ENCODE results near the gene BLVRB. TPM values are rescaled to one million over a fixed set of nuclear protein-coding genes. Genes with fewer than 3 reads are reported as not detected.
A peak's percentile ranks its signal among the peaks of the same experiment; 100 is the strongest.
"Not testable (repeated sequence)": the region's sequence is repeated elsewhere in the genome, so short reads cannot be mapped to it uniquely, and the experiment has no call there.

Gene BLVRB
- total RNA-seq, 3 donors from 2014 or later = 70.9 to 87.6 (median 76.8) TPM

- Histone ChIP-seq H3K9me3 (no peaks in the 10 kb centered on the region), H3K4me1 (ENCODE audit: low read depth) (peaks cover 24% of the 10 kb centered on the region), H3K36me3 (ENCODE audit: low read depth) (peaks cover 4% of the 10 kb centered on the region), H3K4me3 (peak overlapping the region; percentile 64)
- ATAC-seq (peak; percentile 50), DNase-seq (peak in 2 of 3 donors; percentile 63 to 77)
- intact Hi-C loops (cut with DNase I, micrococcal nuclease) = no loop called here
- no peak for TF ChIP-seq CTCF (IDR thresholded peaks at IDR 0.05)
Measured at GRCh38 chr19:40466219-40466984, 857 bp upstream of the BLVRB start.

- DNase-seq (no peak), ATAC-seq (peak; percentile 30)
- peak overlapping the region; percentile 64 for H3K4me3 ChIP-seq
- no peaks in the 10 kb centered on the region for H3K9me3 ChIP-seq
- H3K4me1 ChIP-seq (ENCODE audit: low read depth) = peaks cover 27% of the 10 kb centered on the region
- no peak for TF ChIP-seq CTCF (IDR thresholded peaks at IDR 0.05)
- intact Hi-C loops (cut with DNase I, micrococcal nuclease) = no loop called here
- H3K36me3 ChIP-seq (ENCODE audit: low read depth) = peaks cover 4% of the 10 kb centered on the region
Measured at GRCh38 chr19:40465025-40465556, 454 bp downstream of the BLVRB start.

GRCh38 chr19:40464059-40465024 is 1.2 kb downstream of the BLVRB start:
- ATAC-seq (peak; percentile 55), DNase-seq (peak; percentile 79 to 96 (median 91))
- Histone ChIP-seq H3K9me3 (no peaks in the 10 kb centered on the region), H3K4me3 (peak overlapping the region; percentile 64), H3K36me3 (ENCODE audit: low read depth) (peaks cover 4% of the 10 kb centered on the region), H3K4me1 (ENCODE audit: low read depth) (peaks cover 27% of the 10 kb centered on the region)
- peak; percentile 90 for TF ChIP-seq CTCF (IDR thresholded peaks at IDR 0.05)
- intact Hi-C loops (cut with DNase I, micrococcal nuclease) = no loop called here

DNA sequence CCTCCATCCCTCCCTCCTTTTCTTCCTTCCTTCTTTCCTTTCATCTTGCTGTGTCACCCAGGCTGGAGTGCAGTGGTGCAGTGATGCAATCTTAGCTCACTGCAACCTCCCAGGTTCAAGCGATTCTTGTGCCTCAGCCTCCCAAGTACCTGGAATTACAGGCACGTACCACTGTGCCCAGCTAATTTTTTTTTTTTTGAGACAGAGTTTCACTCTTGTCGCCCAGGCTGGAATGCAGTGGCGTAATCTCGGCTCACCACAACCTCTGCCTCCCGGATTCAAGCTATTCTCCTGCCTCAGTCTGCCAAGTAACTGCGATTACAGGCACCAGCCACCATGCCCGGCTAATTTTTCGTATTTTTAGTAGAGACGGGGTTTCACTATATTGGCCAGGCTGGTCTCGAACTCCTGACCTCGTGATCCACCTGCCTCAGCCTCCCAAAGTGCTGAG is 1.9 kb downstream of the BLVRB start:
- ATAC-seq; H3K36me3 ChIP-seq (ENCODE audit: low read depth); H3K9me3 ChIP-seq; intact Hi-C loops (cut with DNase I, micrococcal nuclease); DNase-seq; H3K4me3 ChIP-seq: not testable (repeated sequence)
- H3K4me1 ChIP-seq (ENCODE audit: low read depth) = peaks cover 27% of the 10 kb centered on the region

DNA sequence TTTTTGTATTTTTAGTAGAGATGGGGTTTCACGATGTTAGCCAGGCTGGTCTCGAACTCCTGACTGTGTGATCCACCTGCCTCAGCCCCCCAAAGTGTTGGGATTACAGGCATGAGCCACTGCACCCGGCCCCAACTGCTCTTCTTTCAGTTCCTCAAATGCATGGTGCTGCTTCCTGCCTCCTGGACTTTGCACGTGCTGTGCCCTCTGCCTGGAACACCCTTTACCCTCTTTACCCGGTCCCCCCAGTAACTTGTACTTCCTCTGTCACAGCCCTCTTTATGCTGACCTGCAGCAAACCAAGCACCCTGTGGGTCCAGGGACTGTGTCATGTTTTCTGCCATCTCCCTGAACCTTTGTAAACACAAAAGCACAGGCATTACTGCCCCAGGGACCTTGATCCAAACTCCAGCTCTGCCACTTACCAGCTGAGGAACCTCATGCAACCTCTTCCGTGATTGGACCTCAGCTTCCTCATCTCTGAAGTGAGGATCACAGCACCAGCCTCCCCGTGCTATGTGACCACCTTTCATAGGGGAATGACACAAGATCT is 3.8 kb downstream of the BLVRB start:
- H3K4me1 ChIP-seq (ENCODE audit: low read depth) = peaks cover 23% of the 10 kb centered on the region
- ATAC-seq (no peak), DNase-seq (peak in 2 of 3 donors; percentile 52 to 56)
- H3K4me3 ChIP-seq = no peak overlapping the region
- no peak for TF ChIP-seq CTCF (IDR thresholded peaks at IDR 0.05)
- intact Hi-C loops (cut with DNase I, micrococcal nuclease) = no loop called here
- no peaks in the 10 kb centered on the region for H3K9me3 ChIP-seq
- peaks cover 4% of the 10 kb centered on the region for H3K36me3 ChIP-seq (ENCODE audit: low read depth)

Measured in mucosa of descending colon (tissue), 3 donors.